Activated T-helper 2 cell treated with anti-CD3 and anti-CD28 coated beads, Interferon-gamma antibody, Interleukin-2, Interleukin-4, amounts not matched to agents 10 μg/mL and 5 μg/mL and 100 μg/mL, durations not matched to agents 14 hours and 24 hours and 36 hours (primary cell): Measurements from ENCODE around the gene CD99. TPM values are rescaled to one million over a fixed set of nuclear protein-coding genes. Genes with fewer than 3 reads are reported as not detected.
"Not testable (repeated sequence)": the region's sequence is repeated elsewhere in the genome, so short reads cannot be mapped to it uniquely, and the experiment has no call there.

Source experiments
- DNase-seq: peaks from one replicate; pipeline ENCODE4 v3.0.0; 2021; ENCODE audit warnings: low spot score
- H3K27ac Mint-ChIP-seq: one replicate; pipeline ENCODE4 v1.8.0; 2021; ENCODE audit warnings: mixed read lengths
- H3K27me3 Mint-ChIP-seq: one replicate; pipeline ENCODE4 v1.8.0; 2021; ENCODE audit warnings: low read depth, mixed read lengths
- H3K36me3 Mint-ChIP-seq: one replicate; pipeline ENCODE4 v1.8.0; 2021; ENCODE audit warnings: low read depth, mixed read lengths
- H3K4me1 Mint-ChIP-seq: one replicate; pipeline ENCODE4 v1.8.0; 2021; ENCODE audit warnings: low read depth, mixed read lengths
- H3K4me3 Mint-ChIP-seq: one replicate; pipeline ENCODE4 v1.8.0; 2021; ENCODE audit warnings: low read depth, mild to moderate bottlenecking, moderate library complexity, mixed read lengths
- H3K9me3 Mint-ChIP-seq: one replicate; pipeline ENCODE4 v1.8.0; 2021; ENCODE audit warnings: mixed read lengths
- intact Hi-C: fragments of 100-400 bp; cut with micrococcal nuclease; formaldehyde crosslinking; loops from one replicate; pipeline ENCODE4 v1.15.1; 2023
- total RNA-seq: library from RNA; stranded (reverse); gene quantifications from 2 replicates; pipeline ENCODE4 v1.2.3, GENCODE V29; 2022

Gene CD99
- total RNA-seq, 1 donor from 2014 or later: 290 TPM

- H3K27me3 Mint-ChIP-seq: no peaks in the 10 kb centered on the region
- no peaks in the 10 kb centered on the region for H3K9me3 Mint-ChIP-seq
- peaks cover 85% of the 10 kb centered on the region for H3K36me3 Mint-ChIP-seq
- no peak overlapping the region for H3K4me3 Mint-ChIP-seq
- DNase-seq: no peak
- H3K4me1 Mint-ChIP-seq: peaks cover 5% of the 10 kb centered on the region
- peak overlapping the region; percentile 65 for H3K27ac Mint-ChIP-seq
- intact Hi-C loops: no loop called here
These were observed 41.0 kb downstream of the CD99 start for GRCh38 chrX:2732076-2732475.

- Mint-ChIP-seq H3K4me3 (no peak overlapping the region), H3K27ac (peak overlapping the region; percentile 65), H3K27me3 (no peaks in the 10 kb centered on the region), H3K4me1 (peaks cover 5% of the 10 kb centered on the region), H3K36me3 (peaks cover 82% of the 10 kb centered on the region), H3K9me3 (no peaks in the 10 kb centered on the region)
- DNase-seq: no peak
- intact Hi-C loops: no loop called here
These were observed 41.6 kb downstream of the CD99 start for GRCh38 chrX:2732649-2733048.

- DNase-seq: no peak
- intact Hi-C loops: no loop called here
- Mint-ChIP-seq H3K9me3 (no peaks in the 10 kb centered on the region), H3K36me3 (peaks cover 82% of the 10 kb centered on the region), H3K27me3 (no peaks in the 10 kb centered on the region), H3K4me1 (peaks cover 5% of the 10 kb centered on the region), H3K27ac (peak overlapping the region; percentile 56), H3K4me3 (no peak overlapping the region)
These were observed 42.2 kb downstream of the CD99 start for GRCh38 chrX:2733286-2733685.

GRCh38 chrX:2735270-2735669 lies 44.2 kb downstream of the CD99 start:
- DNase-seq: no peak
- Mint-ChIP-seq H3K27me3 (no peaks in the 10 kb centered on the region), H3K4me3 (no peak overlapping the region), H3K4me1 (peaks cover 5% of the 10 kb centered on the region), H3K27ac (no peak overlapping the region), H3K9me3 (no peaks in the 10 kb centered on the region), H3K36me3 (peaks cover 77% of the 10 kb centered on the region)
- intact Hi-C loops: no loop called here

GRCh38 chrX:2740672-2741071 lies 49.6 kb downstream of the CD99 start:
- DNase-seq: no peak
- Mint-ChIP-seq H3K36me3 (peaks cover 57% of the 10 kb centered on the region), H3K9me3 (no peaks in the 10 kb centered on the region), H3K4me1 (no peaks in the 10 kb centered on the region), H3K4me3 (no peak overlapping the region), H3K27me3 (no peaks in the 10 kb centered on the region), H3K27ac (no peak overlapping the region)
- intact Hi-C loops: no loop called here

GRCh38 chrX:2741386-2741785 lies 50.3 kb downstream of the CD99 start:
- H3K27ac Mint-ChIP-seq: no peak overlapping the region
- intact Hi-C loops: no loop called here
- no peaks in the 10 kb centered on the region for H3K4me1 Mint-ChIP-seq
- H3K27me3 Mint-ChIP-seq: no peaks in the 10 kb centered on the region
- peaks cover 51% of the 10 kb centered on the region for H3K36me3 Mint-ChIP-seq
- no peak overlapping the region for H3K4me3 Mint-ChIP-seq
- H3K9me3 Mint-ChIP-seq: no peaks in the 10 kb centered on the region
- DNase-seq: no peak

- peaks cover 20% of the 10 kb centered on the region for H3K36me3 Mint-ChIP-seq
- H3K27me3 Mint-ChIP-seq, DNase-seq, H3K4me3 Mint-ChIP-seq, H3K4me1 Mint-ChIP-seq, H3K27ac Mint-ChIP-seq, H3K9me3 Mint-ChIP-seq, intact Hi-C loops: not testable (repeated sequence)
These were observed 55.2 kb downstream of the CD99 start for GRCh38 chrX:2746250-2746649.

GRCh38 chrX:2748171-2748814 lies 57.2 kb downstream of the CD99 start:
- Mint-ChIP-seq H3K27ac (no peak overlapping the region), H3K4me1 (no peaks in the 10 kb centered on the region), H3K36me3 (peaks cover 7% of the 10 kb centered on the region), H3K4me3 (no peak overlapping the region), H3K27me3 (peaks cover 5% of the 10 kb centered on the region), H3K9me3 (no peaks in the 10 kb centered on the region)
- intact Hi-C loops: no loop called here
- DNase-seq: no peak

- H3K36me3 Mint-ChIP-seq: peaks cover 1% of the 10 kb centered on the region
- intact Hi-C loops: no loop called here
- no peak overlapping the region for H3K27ac Mint-ChIP-seq
- no peak for DNase-seq
- H3K9me3 Mint-ChIP-seq: no peaks in the 10 kb centered on the region
- H3K27me3 Mint-ChIP-seq: peaks cover 5% of the 10 kb centered on the region
- no peak overlapping the region for H3K4me3 Mint-ChIP-seq
- H3K4me1 Mint-ChIP-seq: no peaks in the 10 kb centered on the region
These were observed 57.7 kb downstream of the CD99 start for GRCh38 chrX:2748815-2749188.

- no peak for DNase-seq
- intact Hi-C loops: no loop called here
- H3K4me1 Mint-ChIP-seq: no peaks in the 10 kb centered on the region
- H3K27me3 Mint-ChIP-seq: peaks cover 5% of the 10 kb centered on the region
- H3K9me3 Mint-ChIP-seq: no peaks in the 10 kb centered on the region
- no peak overlapping the region for H3K4me3 Mint-ChIP-seq
- H3K36me3 Mint-ChIP-seq: no peaks in the 10 kb centered on the region
- no peak overlapping the region for H3K27ac Mint-ChIP-seq
These were observed 60.2 kb downstream of the CD99 start for GRCh38 chrX:2751291-2751690.

- H3K27ac Mint-ChIP-seq, H3K4me1 Mint-ChIP-seq, intact Hi-C loops, H3K27me3 Mint-ChIP-seq, H3K36me3 Mint-ChIP-seq, H3K9me3 Mint-ChIP-seq, H3K4me3 Mint-ChIP-seq, DNase-seq: not testable (repeated sequence)
These were observed 60.8 kb downstream of the CD99 start, which contains the start of gene XG for GRCh38 chrX:2751874-2752300. Gene XG, plus strand, starts transcription at chrX:2752040. Its CDS starts 235 bp downstream, at chrX:2752275.

- H3K4me1 Mint-ChIP-seq, H3K9me3 Mint-ChIP-seq, intact Hi-C loops, H3K27me3 Mint-ChIP-seq, DNase-seq, H3K4me3 Mint-ChIP-seq, H3K27ac Mint-ChIP-seq, H3K36me3 Mint-ChIP-seq: not testable (repeated sequence)
These were observed 61.3 kb downstream of the CD99 start for GRCh38 chrX:2752441-2752840.

GRCh38 chrX:2755163-2755715 lies 64.1 kb downstream of the CD99 start:
- H3K36me3 Mint-ChIP-seq, H3K27ac Mint-ChIP-seq, H3K4me1 Mint-ChIP-seq, H3K9me3 Mint-ChIP-seq, H3K27me3 Mint-ChIP-seq, DNase-seq, H3K4me3 Mint-ChIP-seq, intact Hi-C loops: not testable (repeated sequence)
